Measurements from ENCODE around the gene NGB.

DNA sequence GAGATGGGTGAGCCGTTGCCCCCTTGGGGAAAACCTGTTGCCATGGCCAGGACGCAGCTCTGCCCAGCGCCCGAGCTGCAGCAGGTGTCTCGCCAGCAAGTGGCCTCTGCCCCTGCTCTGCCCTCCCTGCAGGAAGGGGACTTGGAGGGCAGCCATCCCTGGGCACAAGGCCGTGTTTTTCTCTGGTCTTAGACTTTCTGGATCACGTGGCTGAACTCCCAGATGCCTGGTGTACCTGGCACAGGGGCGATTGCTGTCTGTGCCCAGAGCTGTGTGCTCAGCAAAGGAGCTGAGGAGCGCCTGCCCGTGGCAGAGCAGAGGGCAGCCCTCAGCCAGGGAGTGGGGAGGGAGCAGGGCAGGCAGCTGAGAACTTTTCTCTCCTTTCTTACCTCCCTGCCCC, 51.4 kb downstream of the NGB start:
- TF ChIP-seq POLR2A (IDR thresholded peaks at IDR 0.05; ENCODE audit: low read depth, low read length) = no peak
- no peak for TF ChIP-seq POLR2AphosphoS5 (IDR thresholded peaks at IDR 0.05; ENCODE audit: low read depth, low read length)

Measured in GM12892 (cell line).